Hippocampal formation (tissue), 2 donors: ENCODE measurements around the gene KNSTRN.

Experiments used
- DNase-seq, 2 donors: peaks; one replicate each; lab custom pipeline; 2025; lab: John Stamatoyannopoulos, UW

KNSTRN gene

GRCh38 chr15:40382580-40383456 is at the start of gene KNSTRN:
TSS of gene KNSTRN (plus strand) at chr15:40382721. CDS start at chr15:40382836, 115 bp downstream.
- DNase-seq: peak; percentile 80 to 89

GRCh38 chr15:40333922-40334492 is 48.5 kb upstream of the KNSTRN start:
- DNase-seq: peak; percentile 33 to 58

- no peak for DNase-seq
These were observed 48.0 kb upstream of the KNSTRN start for GRCh38 chr15:40334541-40334940.

- peak in 1 of 2 donors; percentile 13 for DNase-seq
These were observed 47.4 kb upstream of the KNSTRN start for GRCh38 chr15:40334941-40335795.

GRCh38 chr15:40335938-40336743 is 46.4 kb upstream of the KNSTRN start:
- DNase-seq: no peak

GRCh38 chr15:40336744-40337122 is 45.8 kb upstream of the KNSTRN start:
- no peak for DNase-seq

GRCh38 chr15:40337597-40337996 is 44.9 kb upstream of the KNSTRN start:
- no peak for DNase-seq

- peak in 1 of 2 donors; percentile 30 for DNase-seq
These were observed 44.4 kb upstream of the KNSTRN start for GRCh38 chr15:40338041-40338657.

- peak; percentile 66 to 69 for DNase-seq
These were observed 43.5 kb upstream of the KNSTRN start for GRCh38 chr15:40338921-40339620.

- no peak for DNase-seq
These were observed 42.9 kb upstream of the KNSTRN start for GRCh38 chr15:40339621-40339945.

GRCh38 chr15:40340038-40340739 is 42.3 kb upstream of the KNSTRN start:
- DNase-seq: peak in 1 of 2 donors; percentile 69

GRCh38 chr15:40340740-40341400 is 41.7 kb upstream of the KNSTRN start, which contains the start of gene CCDC9B:
TSS of gene CCDC9B (minus strand) at chr15:40340939. CDS start at chr15:40340819, 120 bp downstream.
- DNase-seq: peak; percentile 78 to 87

- no peak for DNase-seq
These were observed 39.9 kb upstream of the KNSTRN start for GRCh38 chr15:40342416-40343320.

- no peak for DNase-seq
These were observed 39.0 kb upstream of the KNSTRN start for GRCh38 chr15:40343512-40343911.

GRCh38 chr15:40344217-40344616 is 38.3 kb upstream of the KNSTRN start:
- no peak for DNase-seq

- DNase-seq: peak; percentile 23 to 57
These were observed 37.8 kb upstream of the KNSTRN start for GRCh38 chr15:40344631-40345120.

GRCh38 chr15:40345225-40345866 is 37.2 kb upstream of the KNSTRN start:
- no peak for DNase-seq
